Lung (tissue), 12 donors: ENCODE results near the gene CACNA1S. TPM values are rescaled to one million over a fixed set of nuclear protein-coding genes. Genes with fewer than 3 reads are reported as not detected.

Experiments used
- ATAC-seq: fragments of 200-7000 bp; cut with Tn5 transposase; one replicate; pipeline ENCODE4 v1.9.1; 2020; ENCODE audit warnings: moderate number of reproducible peaks; ENCODE audit not compliant: insufficient read depth, low FRiP score
- DNase-seq, 3 donors: peaks; one replicate each; pipeline ENCODE4 v3.0.0-alpha.2; 2013 to 2017
- H3K27ac ChIP-seq, 2 donors: one replicate each; pipeline ENCODE4 v1.5.1; 2013; ENCODE audit warnings: mild to moderate bottlenecking in 2 of 2, moderate library complexity in 2 of 2, control low read depth in 1 of 2, inconsistent platforms in 1 of 2, low read depth in 1 of 2, low read length in 1 of 2
- H3K27me3 ChIP-seq, 3 donors: one replicate each; pipeline ENCODE4 v1.5.1; 2013; ENCODE audit warnings: low read length in 2 of 3; ENCODE audit not compliant: control insufficient read depth in 3 of 3, insufficient read depth in 3 of 3
- H3K36me3 ChIP-seq, 4 donors: one replicate each; pipeline ENCODE4 v1.5.1; 2013; ENCODE audit warnings: low read length in 4 of 4, mild to moderate bottlenecking in 1 of 4, moderate library complexity in 1 of 4; ENCODE audit not compliant: control insufficient read depth in 4 of 4, insufficient read depth in 4 of 4
- H3K4me1 ChIP-seq, 5 donors: one replicate each; pipeline ENCODE4 v1.5.1; 2013; ENCODE audit warnings: low read length in 5 of 5, mild to moderate bottlenecking in 2 of 5, moderate library complexity in 1 of 5; ENCODE audit not compliant: control insufficient read depth in 5 of 5, insufficient read depth in 5 of 5
- H3K4me3 ChIP-seq: one replicate; pipeline ENCODE4 v1.5.1; 2013; ENCODE audit warnings: mild to moderate bottlenecking, control low read depth, moderate library complexity
- H3K9ac ChIP-seq, 2 donors: one replicate each; pipeline ENCODE4 v1.5.1; 2013; ENCODE audit warnings: low read length in 2 of 2, control low read depth in 1 of 2; ENCODE audit not compliant: insufficient read depth in 1 of 2
- H3K9me3 ChIP-seq, 4 donors: one replicate each; pipeline ENCODE4 v1.5.1; 2013; ENCODE audit warnings: low read length in 3 of 4, mild to moderate bottlenecking in 1 of 4, moderate library complexity in 1 of 4; ENCODE audit not compliant: control insufficient read depth in 4 of 4, insufficient read depth in 3 of 4
- CTCF ChIP-seq: IDR thresholded peaks from 2 replicates; pipeline ENCODE4 v1.5.1; 2012; ENCODE audit warnings: mild to moderate bottlenecking; ENCODE audit errors: control extremely low read depth, extremely low read depth
- WGBS, 2 donors: extraction: QIAGEN DNeasy Blood & Tissue Kit; methylation state at CpG; one replicate each; pipeline ENCODE4 v1.1.7; 2013; 5-methylcytosine and 5-hydroxymethylcytosine counted together
- polyA plus RNA-seq, 2 donors: library from polyadenylated mRNA; stranded (reverse); fragments of 200-250 nt; gene quantifications; one replicate each; pipeline ENCODE4 v1.2.1, GENCODE V29; 2013
- total RNA-seq, 2 donors: library from RNA; depleted of rRNA in 1 of 2; stranded (reverse); fragments of >200 nt in 1 of 2; gene quantifications; one replicate each; pipeline ENCODE4 v1.2.1, GENCODE V29; 2014 to 2021
- donor health status: control.
- donor health status: control.
- donor health status: Bipolar disorder and iron deficiency.
- donor health status: healthy.
- donor health status: DM: yes; HTN: yes; CAD: no.

Gene CACNA1S
- total and polyA plus RNA-seq, 4 donors = 0.01 to 0.20 (median 0.02) TPM; not detected in 1

- Histone ChIP-seq H3K36me3 (no peaks in the 10 kb centered on the region), H3K4me3 (no peak overlapping the region), H3K4me1 (peaks cover 0 to 4% (median 0%) of the 10 kb centered on the region in 5 donors), H3K9ac (no peak overlapping the region), H3K27me3 (peaks cover 0 to 4% (median 0%) of the 10 kb centered on the region in 3 donors), H3K9me3 (no peaks in the 10 kb centered on the region), H3K27ac (no peak overlapping the region)
- ATAC-seq = no peak
- DNase-seq = peak; percentile 40 to 65 (median 42)
- peak; percentile 1 for TF ChIP-seq CTCF
- 26 to 30% methylated on average over 14 of the region's 14 CpGs for WGBS, 2 donors
Observed at GRCh38 chr1:201119206-201120197, 7.3 kb upstream of the CACNA1S start.

- peaks cover 0 to 11% (median 0%) of the 10 kb centered on the region in 5 donors for H3K4me1 ChIP-seq
- DNase-seq (no peak), ATAC-seq (no peak)
- 95 to 96% methylated on average over 2 of the region's 2 CpGs for WGBS, 2 donors
- H3K36me3 ChIP-seq = no peaks in the 10 kb centered on the region
- no peak overlapping the region for H3K4me3 ChIP-seq
- H3K27me3 ChIP-seq = no peaks in the 10 kb centered on the region
- H3K9me3 ChIP-seq = no peaks in the 10 kb centered on the region
- TF ChIP-seq CTCF = no peak
- H3K27ac ChIP-seq = no peak overlapping the region
- H3K9ac ChIP-seq = no peak overlapping the region
Observed at GRCh38 chr1:201116091-201116490, 3.9 kb upstream of the CACNA1S start.

GRCh38 chr1:201115390-201115937, 3.2 kb upstream of the CACNA1S start:
- Histone ChIP-seq H3K27ac (no peak overlapping the region), H3K9ac (no peak overlapping the region), H3K4me1 (peaks cover 0 to 11% (median 0%) of the 10 kb centered on the region in 5 donors), H3K4me3 (no peak overlapping the region), H3K27me3 (no peaks in the 10 kb centered on the region), H3K36me3 (no peaks in the 10 kb centered on the region), H3K9me3 (no peaks in the 10 kb centered on the region)
- whole genome bisulfite sequencing, 2 donors = 96% methylated on average over 25 of the region's 25 CpGs
- no peak for ATAC-seq
- DNase-seq = no peak
- TF ChIP-seq CTCF = no peak
